PC-3 (cell line): ENCODE data around the gene SPRY1. TPM values are rescaled to one million over a fixed set of nuclear protein-coding genes. Genes with fewer than 3 reads are reported as not detected.

Source experiments
- ATAC-seq: fragments of 200-7000 bp; cut with Tn5 transposase; 2 replicates; pipeline ENCODE4 v1.9.1; 2020; ENCODE audit warnings: mild to moderate bottlenecking, moderate library complexity
- BruUV-seq: library from RNA; stranded (reverse); fragments of 400-500 nt; replicated peaks from 2 replicates; lab custom pipeline; 2021; lab: Mats Ljungman, UMichigan
- CTCF ChIA-PET: fragments of 300-600 bp; sonication (Branson Sonifier 250); formaldehyde crosslinking; loops from one replicate; lab custom pipeline; 2022; ENCODE audit warnings: antibody characterized with exemption; lab: Charles Lee
- POLR2A ChIA-PET: fragments of 300-600 bp; sonication (Branson Sonifier 250); formaldehyde crosslinking; loops from one replicate; lab custom pipeline; 2022; ENCODE audit warnings: antibody characterized with exemption; ENCODE audit not compliant: unreplicated experiment; lab: Charles Lee
- DNase-seq: peaks from one replicate; pipeline ENCODE4 v3.0.0-alpha.2; 2015
- H2AFZ ChIP-seq: fragments of 300-600 bp; sonication (generic); 2 replicates; pipeline ENCODE4 v1.6.0; 2016; ENCODE audit warnings: antibody characterized with exemption, low read length
- H3F3A ChIP-seq: fragments of 300-600 bp; sonication (generic); one replicate; pipeline ENCODE4 v1.6.0; 2017; ENCODE audit warnings: antibody characterized with exemption, low read length, control low read depth, mild to moderate bottlenecking; ENCODE audit not compliant: unreplicated experiment
- H3K27ac ChIP-seq: fragments of 300-600 bp; sonication (generic); 2 replicates; pipeline ENCODE4 v1.5.1; 2016; ENCODE audit warnings: mild to moderate bottlenecking, low read length
- H3K27me3 ChIP-seq: fragments of 300-600 bp; sonication (generic); 2 replicates; pipeline ENCODE4 v1.6.1; 2016; ENCODE audit warnings: low read length, mixed read lengths
- H3K36me3 ChIP-seq: fragments of 300-600 bp; sonication (generic); 2 replicates; pipeline ENCODE4 v1.6.1; 2016; ENCODE audit warnings: low read depth, mixed run types, low read length, mixed read lengths
- H3K4me1 ChIP-seq: fragments of 300-600 bp; sonication (generic); 2 replicates; pipeline ENCODE4 v1.5.1; 2016; ENCODE audit warnings: low read length; ENCODE audit not compliant: insufficient read depth
- H3K4me2 ChIP-seq: fragments of 300-600 bp; sonication (generic); 2 replicates; pipeline ENCODE4 v1.6.0; 2016; ENCODE audit warnings: low read length
- H3K4me3 ChIP-seq: fragments of 300-600 bp; sonication (generic); 2 replicates; pipeline ENCODE4 v1.5.1; 2016; ENCODE audit warnings: mild to moderate bottlenecking, low read length, mixed read lengths
- H3K79me2 ChIP-seq: fragments of 300-600 bp; sonication (generic); 2 replicates; pipeline ENCODE4 v1.6.1; 2017; ENCODE audit warnings: low read length, mixed read lengths
- H3K9ac ChIP-seq: fragments of 300-600 bp; sonication (generic); 2 replicates; pipeline ENCODE4 v1.6.0; 2016; ENCODE audit warnings: mild to moderate bottlenecking, low read length
- H3K9me2 ChIP-seq: fragments of 300-600 bp; sonication (generic); replicated peaks from 2 replicates; pipeline ENCODE4 v1.6.1; 2016; ENCODE audit warnings: mixed run types, low read length, mixed read lengths
- H3K9me3 ChIP-seq: fragments of 300-600 bp; sonication (generic); 2 replicates; pipeline ENCODE4 v1.6.1; 2016; ENCODE audit warnings: low read length, mixed read lengths
- H4K20me1 ChIP-seq: fragments of 300-600 bp; sonication (generic); 2 replicates; pipeline ENCODE4 v1.6.1; 2016; ENCODE audit warnings: low read length, mixed read lengths
- EZH2 ChIP-seq: fragments of 300-600 bp; sonication (generic); IDR thresholded peaks from one replicate; pipeline ENCODE4 v1.6.1; 2017; ENCODE audit warnings: antibody characterized with exemption, mild to moderate bottlenecking, low read length; ENCODE audit not compliant: unreplicated experiment
- EZH2phosphoT487 ChIP-seq: fragments of 300-600 bp; sonication (generic); IDR thresholded peaks from 2 replicates; pipeline ENCODE4 v1.6.1; 2018; ENCODE audit warnings: mild to moderate bottlenecking, antibody characterized with exemption, low read length, borderline replicate concordance
- intact Hi-C: fragments of 100-400 bp; cut with micrococcal nuclease; formaldehyde crosslinking; loops from 2 replicates; pipeline ENCODE4 v1.9.0; 2023
- total RNA-seq: library from RNA; depleted of rRNA; stranded (reverse); fragments of >200 nt; gene quantifications from 2 replicates; pipeline ENCODE4 v1.2.3, GENCODE V29; 2014
- TF ChIP-seq, protein P1 (sequence below): fragments of 300-600 bp; sonication (generic); conservative IDR thresholded peaks from 2 replicates; pipeline ENCODE4 v1.5.1; 2017; ENCODE audit warnings: antibody characterized with exemption, low read depth, mild to moderate bottlenecking, low read length

The SPRY1 gene
- total RNA-seq, 1 experiment from 2014 or later, result 26.4 TPM

GRCh38 chr4:123421227-123421936, 24.8 kb downstream of the SPRY1 start:
- H4K20me1 ChIP-seq, result no peaks in the 10 kb centered on the region
- BruUV-seq, result no TSS peak
- CTCF ChIA-PET, result no interaction called here
- H3K4me1 ChIP-seq, result peaks cover 50% of the 10 kb centered on the region
- H3K27me3 ChIP-seq, result no peaks in the 10 kb centered on the region
- H3K4me2 ChIP-seq, result peak overlapping the region; percentile 43
- POLR2A ChIA-PET, result interaction anchor here (0.6 kb wide), 1 partner anchor 24 kb away, joined by 3 read pairs; no protein-coding TSS in a partner anchor
- H2AFZ ChIP-seq, result no peak overlapping the region
- H3K9ac ChIP-seq, result peak overlapping the region; percentile 21; the same call in 1 of the 2 replicates
- peaks cover 6% of the 10 kb centered on the region for H3F3A ChIP-seq
- no peaks in the 10 kb centered on the region for H3K9me2 ChIP-seq
- ATAC-seq (peak; percentile 23), DNase-seq (peak; percentile 76)
- intact Hi-C loops, result no loop called here
- no peaks in the 10 kb centered on the region for H3K36me3 ChIP-seq
- H3K27ac ChIP-seq, result peak overlapping the region; percentile 62
- TF ChIP-seq, protein P1, sequence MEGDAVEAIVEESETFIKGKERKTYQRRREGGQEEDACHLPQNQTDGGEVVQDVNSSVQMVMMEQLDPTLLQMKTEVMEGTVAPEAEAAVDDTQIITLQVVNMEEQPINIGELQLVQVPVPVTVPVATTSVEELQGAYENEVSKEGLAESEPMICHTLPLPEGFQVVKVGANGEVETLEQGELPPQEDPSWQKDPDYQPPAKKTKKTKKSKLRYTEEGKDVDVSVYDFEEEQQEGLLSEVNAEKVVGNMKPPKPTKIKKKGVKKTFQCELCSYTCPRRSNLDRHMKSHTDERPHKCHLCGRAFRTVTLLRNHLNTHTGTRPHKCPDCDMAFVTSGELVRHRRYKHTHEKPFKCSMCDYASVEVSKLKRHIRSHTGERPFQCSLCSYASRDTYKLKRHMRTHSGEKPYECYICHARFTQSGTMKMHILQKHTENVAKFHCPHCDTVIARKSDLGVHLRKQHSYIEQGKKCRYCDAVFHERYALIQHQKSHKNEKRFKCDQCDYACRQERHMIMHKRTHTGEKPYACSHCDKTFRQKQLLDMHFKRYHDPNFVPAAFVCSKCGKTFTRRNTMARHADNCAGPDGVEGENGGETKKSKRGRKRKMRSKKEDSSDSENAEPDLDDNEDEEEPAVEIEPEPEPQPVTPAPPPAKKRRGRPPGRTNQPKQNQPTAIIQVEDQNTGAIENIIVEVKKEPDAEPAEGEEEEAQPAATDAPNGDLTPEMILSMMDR, result no peak
- TF ChIP-seq EZH2phosphoT487 (no peak), EZH2 (no peak)
- no peaks in the 10 kb centered on the region for H3K79me2 ChIP-seq
- H3K4me3 ChIP-seq, result no peak overlapping the region
- H3K9me3 ChIP-seq, result no peaks in the 10 kb centered on the region

- intact Hi-C loops, result no loop called here
- no peaks in the 10 kb centered on the region for H3K9me2 ChIP-seq
- no peak for DNase-seq
- BruUV-seq, result no TSS peak
- peak overlapping the region; percentile 7; the same call in 1 of the 2 replicates for H3K9ac ChIP-seq
- H3K4me2 ChIP-seq, result peak overlapping the region; percentile 30; the same call in 1 of the 2 replicates
- no peaks in the 10 kb centered on the region for H3K9me3 ChIP-seq
- H3K27me3 ChIP-seq, result no peaks in the 10 kb centered on the region
- ChIA-PET CTCF (no interaction called here), POLR2A (interaction anchor here (0.6 kb wide), 1 partner anchor 24 kb away, joined by 3 read pairs; no protein-coding TSS in a partner anchor)
- TF ChIP-seq EZH2phosphoT487 (no peak), EZH2 (no peak)
- TF ChIP-seq, protein P1, result no peak
- H3K36me3 ChIP-seq, result no peaks in the 10 kb centered on the region; the same call in 1 of the 2 replicates
- no peak for ATAC-seq
- H3K27ac ChIP-seq, result peak overlapping the region; percentile 28; the same call in 1 of the 2 replicates
- H3K4me3 ChIP-seq, result no peak overlapping the region
- peaks cover 42% of the 10 kb centered on the region for H3K4me1 ChIP-seq
- no peaks in the 10 kb centered on the region for H3K79me2 ChIP-seq
- H4K20me1 ChIP-seq, result no peaks in the 10 kb centered on the region
- H2AFZ ChIP-seq, result no peak overlapping the region
- H3F3A ChIP-seq, result peaks cover 6% of the 10 kb centered on the region
These were observed 25.6 kb downstream of the SPRY1 start for GRCh38 chr4:123421937-123422781.
